AG04450 (cell line): ENCODE data around the gene KLHL30. TPM values are rescaled to one million over a fixed set of nuclear protein-coding genes. Genes with fewer than 3 reads are reported as not detected.

Experiments used
- CTCF ChIA-PET: fragments of 300-600, 350-600 bp; formaldehyde crosslinking; extraction: SDS; loops from one replicate; lab custom pipeline; 2022; ENCODE audit warnings: antibody characterized with exemption, inconsistent platforms; lab: Charles Lee
- POLR2A ChIA-PET: fragments of 350-600 bp; formaldehyde crosslinking; extraction: SDS; loops from one replicate; lab custom pipeline; 2021; ENCODE audit warnings: antibody characterized with exemption, inconsistent platforms; lab: Yijun Ruan, JAX
- DNase-seq: peaks from one replicate; pipeline ENCODE4 v3.0.0-alpha.2; 2011; ENCODE audit warnings: low read depth, low spot score
- H3K27ac ChIP-seq: one replicate; pipeline ENCODE4 v1.5.1; 2012; ENCODE audit warnings: low read depth, low read length, control low read depth
- H3K27me3 ChIP-seq: one replicate; pipeline ENCODE4 v1.6.0; 2012; ENCODE audit warnings: low read length; ENCODE audit not compliant: control insufficient read depth, insufficient read depth
- H3K4me3 ChIP-seq: 2 replicates; pipeline ENCODE4 v1.5.1; 2011; ENCODE audit warnings: mild to moderate bottlenecking, low read depth, low read length, control low read depth
- H3K9me3 ChIP-seq: 2 replicates; pipeline ENCODE4 v1.5.1; 2012; ENCODE audit warnings: low read length; ENCODE audit not compliant: control insufficient read depth, insufficient read depth
- polyA plus RNA-seq: library from polyadenylated mRNA; depleted of rRNA; stranded (reverse); fragments of >200 nt; gene quantifications from 2 replicates; pipeline ENCODE4 v1.2.3, GENCODE V29; 2011
- TF ChIP-seq, protein P1 (sequence below): IDR thresholded peaks from 2 replicates; pipeline ENCODE4 v1.5.1; 2011; ENCODE audit warnings: low read depth, low read length, control low read depth, inconsistent platforms

KLHL30 gene
- polyA plus RNA-seq, 1 experiment: not detected

- CTCF ChIA-PET: no interaction called here
- no peak for DNase-seq
- POLR2A ChIA-PET: no interaction called here
These were observed 7.4 kb downstream of the KLHL30 start for GRCh38 chr2:238145851-238146250.

DNA sequence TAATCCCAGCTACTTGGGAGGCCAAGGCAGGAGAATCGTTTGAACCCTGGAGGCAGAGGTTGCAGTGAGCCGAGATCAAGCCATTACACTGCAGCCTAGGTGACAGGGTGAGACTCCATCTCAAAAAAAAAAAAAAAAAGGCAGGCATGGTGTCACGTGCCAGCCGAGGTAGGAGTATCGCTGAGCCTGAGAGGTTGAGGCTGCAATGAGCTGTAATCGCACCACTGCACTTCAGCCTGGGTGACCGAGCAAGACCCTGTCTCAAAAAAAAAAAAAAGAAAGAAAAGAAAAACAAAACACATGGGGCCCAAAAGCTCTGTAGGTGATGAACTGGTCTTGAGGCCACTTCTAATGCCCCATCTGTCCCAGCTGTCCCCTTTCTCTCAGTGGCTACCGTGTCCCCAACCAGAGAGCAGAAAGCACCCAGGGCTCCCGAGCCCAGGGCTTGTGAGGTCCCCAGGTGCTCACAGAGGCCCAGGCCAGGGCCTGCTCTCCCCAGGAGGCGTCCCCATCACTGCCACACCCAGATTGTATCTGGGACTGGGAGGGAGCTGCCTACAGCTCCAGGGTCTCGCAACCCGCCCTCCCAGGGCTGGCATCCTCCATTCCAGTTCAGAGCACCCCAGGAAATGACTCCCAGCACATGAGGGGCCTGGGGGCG is 8.5 kb downstream of the KLHL30 start:
- no peak for DNase-seq
- no peak overlapping the region for H3K27ac ChIP-seq
- ChIA-PET CTCF (interaction anchor here (1.4 kb wide), 1 partner anchor 20 kb away, joined by 7 read pairs; no protein-coding TSS in a partner anchor), POLR2A (interaction anchor here (0.7 kb wide), 1 partner anchor 8 kb away, joined by 3 read pairs; no protein-coding TSS in a partner anchor)
- TF ChIP-seq, protein P1, sequence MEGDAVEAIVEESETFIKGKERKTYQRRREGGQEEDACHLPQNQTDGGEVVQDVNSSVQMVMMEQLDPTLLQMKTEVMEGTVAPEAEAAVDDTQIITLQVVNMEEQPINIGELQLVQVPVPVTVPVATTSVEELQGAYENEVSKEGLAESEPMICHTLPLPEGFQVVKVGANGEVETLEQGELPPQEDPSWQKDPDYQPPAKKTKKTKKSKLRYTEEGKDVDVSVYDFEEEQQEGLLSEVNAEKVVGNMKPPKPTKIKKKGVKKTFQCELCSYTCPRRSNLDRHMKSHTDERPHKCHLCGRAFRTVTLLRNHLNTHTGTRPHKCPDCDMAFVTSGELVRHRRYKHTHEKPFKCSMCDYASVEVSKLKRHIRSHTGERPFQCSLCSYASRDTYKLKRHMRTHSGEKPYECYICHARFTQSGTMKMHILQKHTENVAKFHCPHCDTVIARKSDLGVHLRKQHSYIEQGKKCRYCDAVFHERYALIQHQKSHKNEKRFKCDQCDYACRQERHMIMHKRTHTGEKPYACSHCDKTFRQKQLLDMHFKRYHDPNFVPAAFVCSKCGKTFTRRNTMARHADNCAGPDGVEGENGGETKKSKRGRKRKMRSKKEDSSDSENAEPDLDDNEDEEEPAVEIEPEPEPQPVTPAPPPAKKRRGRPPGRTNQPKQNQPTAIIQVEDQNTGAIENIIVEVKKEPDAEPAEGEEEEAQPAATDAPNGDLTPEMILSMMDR: no peak
- H3K27me3 ChIP-seq: no peaks in the 10 kb centered on the region
- peaks cover 7% of the 10 kb centered on the region; the same call in 1 of the 2 replicates for H3K9me3 ChIP-seq
- no peak overlapping the region for H3K4me3 ChIP-seq

More at GRCh38 chr2:238145851-238146250, 7.4 kb downstream of the KLHL30 start:
- Histone ChIP-seq H3K9me3 (peaks cover 7% of the 10 kb centered on the region; the same call in 1 of the 2 replicates), H3K27ac (no peak overlapping the region), H3K4me3 (no peak overlapping the region), H3K27me3 (no peaks in the 10 kb centered on the region)
- TF ChIP-seq, protein P1: no peak

GRCh38 chr2:238148981-238149380 is 10.5 kb downstream of the KLHL30 start:
- ChIA-PET POLR2A (no interaction called here), CTCF (no interaction called here)
- TF ChIP-seq, protein P1: no peak
- Histone ChIP-seq H3K4me3 (no peak overlapping the region), H3K27ac (no peak overlapping the region), H3K27me3 (no peaks in the 10 kb centered on the region), H3K9me3 (peaks cover 16% of the 10 kb centered on the region)
- no peak for DNase-seq

DNA sequence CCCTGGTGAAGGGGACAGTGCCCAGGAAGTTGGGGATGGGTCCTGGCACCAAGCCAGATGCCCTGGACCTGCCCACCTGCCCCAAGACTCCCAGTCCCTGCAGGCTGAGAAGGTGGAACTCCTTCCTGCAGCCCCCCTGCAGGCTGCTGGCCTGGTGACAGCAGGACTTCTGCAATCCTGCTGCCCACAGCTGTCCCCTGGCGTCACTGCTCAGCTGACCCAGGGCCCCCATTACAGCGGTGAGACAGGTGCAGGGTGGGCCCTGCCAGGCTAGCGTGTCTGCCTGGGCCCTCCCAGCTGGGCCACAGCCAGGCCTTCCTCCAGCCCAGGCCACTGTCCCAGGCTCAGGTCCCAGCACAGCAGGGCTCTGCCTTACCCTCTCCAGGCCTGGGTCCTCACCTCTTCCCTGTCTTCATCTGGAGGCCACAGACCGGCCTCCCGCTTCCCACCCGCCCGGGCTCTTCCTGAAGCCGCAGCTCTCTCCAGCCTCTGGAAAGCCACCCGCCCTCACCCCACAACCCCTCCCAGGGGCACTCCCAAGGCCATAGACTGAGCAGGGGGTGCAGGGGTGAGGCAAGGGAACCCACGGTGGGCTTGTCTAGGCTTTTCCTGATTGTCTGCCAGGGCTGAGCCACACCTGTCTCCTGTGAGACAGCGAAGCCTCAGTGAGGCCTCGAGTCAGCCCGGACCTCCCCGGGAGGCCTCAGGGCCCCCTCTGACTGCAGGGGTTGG is 11.5 kb downstream of the KLHL30 start:
- no peaks in the 10 kb centered on the region for H3K27me3 ChIP-seq
- H3K9me3 ChIP-seq: peaks cover 17% of the 10 kb centered on the region
- POLR2A ChIA-PET: no interaction called here
- H3K27ac ChIP-seq: no peak overlapping the region
- DNase-seq: no peak
- CTCF ChIA-PET: no interaction called here
- TF ChIP-seq, protein P1: no peak
- no peak overlapping the region for H3K4me3 ChIP-seq

GRCh38 chr2:238150686-238151085 is 12.2 kb downstream of the KLHL30 start:
- no peak overlapping the region for H3K4me3 ChIP-seq
- H3K27ac ChIP-seq: no peak overlapping the region
- TF ChIP-seq, protein P1: no peak
- CTCF ChIA-PET: interaction anchor here (1.2 kb wide), 1 partner anchor 24 kb away, joined by 3 read pairs; no protein-coding TSS in a partner anchor
- POLR2A ChIA-PET: no interaction called here
- H3K9me3 ChIP-seq: peaks cover 17% of the 10 kb centered on the region
- no peak for DNase-seq
- H3K27me3 ChIP-seq: no peaks in the 10 kb centered on the region
